BLaER1 treated with 17β-estradiol and CSF1 and Interleukin-3, amounts not matched to agents 10 nM and 100 nM (cell line): ENCODE data around the gene CLEC16A.

Experiments used
- H3K27ac ChIP-seq, 11 experiments: shearing (Covaris generic); formaldehyde crosslinking; 2 replicates each; pipeline ENCODE4 v1.8.1; 2022
- H3K27me3 ChIP-seq, 11 experiments: shearing (Covaris generic); formaldehyde crosslinking; 2 replicates each; pipeline ENCODE4 v1.8.1; 2022
- H3K36me3 ChIP-seq, 11 experiments: shearing (Covaris generic); formaldehyde crosslinking; 2 replicates each; pipeline ENCODE4 v1.8.1; 2022
- H3K4me1 ChIP-seq, 10 experiments: shearing (Covaris generic); formaldehyde crosslinking; 2 replicates each; pipeline ENCODE4 v1.8.1; 2022
- H3K4me2 ChIP-seq, 11 experiments: shearing (Covaris generic); formaldehyde crosslinking; 2 replicates each; pipeline ENCODE4 v1.8.1; 2022
- H3K4me3 ChIP-seq, 10 experiments: shearing (Covaris generic); formaldehyde crosslinking; 2 replicates each; pipeline ENCODE4 v1.8.1; 2022
- H3K9ac ChIP-seq, 11 experiments: shearing (Covaris generic); formaldehyde crosslinking; 2 replicates each; pipeline ENCODE4 v1.8.1; 2022
- H3K9me3 ChIP-seq, 11 experiments: shearing (Covaris generic); formaldehyde crosslinking; replicated peaks in 1 of 11; 2 replicates each; pipeline ENCODE4 v1.8.1; 2022
- H4K20me1 ChIP-seq, 11 experiments: shearing (Covaris generic); formaldehyde crosslinking; 2 replicates each; pipeline ENCODE4 v1.8.1; 2022
- Cebpa-rat ChIP-seq, 11 experiments: shearing (Covaris generic); IDR thresholded peaks; 2 replicates each; pipeline ENCODE4 v1.8.1; 2022

Gene CLEC16A

GRCh38 chr16:11163761-11164261 lies 219.4 kb downstream of the CLEC16A start:
- H3K27ac ChIP-seq: no peak overlapping the region

GRCh38 chr16:11164482-11165270 lies 220.3 kb downstream of the CLEC16A start:
- Histone ChIP-seq H3K9me3 (peaks cover 0 to 9% (median 3%) of the 10 kb centered on the region in 11 experiments; a peak in 7 of 22 replicates), H3K4me1 (peaks cover 2 to 17% (median 4%) of the 10 kb centered on the region in 10 experiments), H3K36me3 (peaks cover 10 to 62% (median 32%) of the 10 kb centered on the region in 11 experiments; a peak in 20 of 22 replicates), H3K27ac (no peak overlapping the region), H3K9ac (no peak overlapping the region), H3K27me3 (no peaks in the 10 kb centered on the region), H3K4me3 (no peak overlapping the region), H4K20me1 (peaks cover 0 to 40% (median 4%) of the 10 kb centered on the region in 11 experiments; a peak in 8 of 22 replicates), H3K4me2 (no peak overlapping the region)
- TF ChIP-seq Cebpa-rat (IDR thresholded peaks at IDR 0.05): no peak

More at GRCh38 chr16:11163761-11164261, 219.4 kb downstream of the CLEC16A start:
- H3K9me3 ChIP-seq: peaks cover 0 to 9% (median 3%) of the 10 kb centered on the region in 11 experiments; a peak in 7 of 22 replicates
- H3K9ac ChIP-seq: no peak overlapping the region
- peaks cover 0 to 39% (median 6%) of the 10 kb centered on the region in 11 experiments; a peak in 8 of 22 replicates for H4K20me1 ChIP-seq
- no peak overlapping the region for H3K4me2 ChIP-seq
- no peak for TF ChIP-seq Cebpa-rat (IDR thresholded peaks at IDR 0.05)
- H3K4me3 ChIP-seq: no peak overlapping the region
- peaks cover 0 to 10% (median 0%) of the 10 kb centered on the region in 10 experiments; a peak in 4 of 20 replicates for H3K4me1 ChIP-seq
- no peaks in the 10 kb centered on the region for H3K27me3 ChIP-seq
- H3K36me3 ChIP-seq: peaks cover 10 to 58% (median 29%) of the 10 kb centered on the region in 11 experiments; a peak in 20 of 22 replicates

- H3K27me3 ChIP-seq: no peaks in the 10 kb centered on the region
- H3K27ac ChIP-seq: no peak overlapping the region
- no peak for TF ChIP-seq Cebpa-rat (IDR thresholded peaks at IDR 0.05)
- H3K4me3 ChIP-seq: no peak overlapping the region
- no peak overlapping the region for H3K9ac ChIP-seq
- peaks cover 0 to 40% (median 4%) of the 10 kb centered on the region in 11 experiments; a peak in 8 of 22 replicates for H4K20me1 ChIP-seq
- peaks cover 9 to 24% (median 10%) of the 10 kb centered on the region in 10 experiments for H3K4me1 ChIP-seq
- no peak overlapping the region for H3K4me2 ChIP-seq
- peaks cover 0 to 4% (median 1%) of the 10 kb centered on the region in 11 experiments; a peak in 6 of 22 replicates for H3K9me3 ChIP-seq
- H3K36me3 ChIP-seq: peaks cover 10 to 59% (median 32%) of the 10 kb centered on the region in 11 experiments; a peak in 20 of 22 replicates
Observed at GRCh38 chr16:11165349-11165748, 221.0 kb downstream of the CLEC16A start.

GRCh38 chr16:11165894-11166665 lies 221.7 kb downstream of the CLEC16A start:
- Histone ChIP-seq H3K9ac (no peak overlapping the region), H3K4me2 (no peak overlapping the region), H3K36me3 (peaks cover 11 to 54% (median 33%) of the 10 kb centered on the region in 11 experiments; a peak in 19 of 22 replicates), H3K9me3 (no peaks in the 10 kb centered on the region), H3K4me1 (peaks cover 16 to 31% (median 18%) of the 10 kb centered on the region in 10 experiments), H3K4me3 (no peak overlapping the region), H4K20me1 (peaks cover 0 to 47% (median 5%) of the 10 kb centered on the region in 11 experiments; a peak in 8 of 22 replicates), H3K27ac (no peak overlapping the region), H3K27me3 (no peaks in the 10 kb centered on the region)
- TF ChIP-seq Cebpa-rat (IDR thresholded peaks at IDR 0.05): no peak

GRCh38 chr16:11167581-11167980 lies 223.2 kb downstream of the CLEC16A start:
- Histone ChIP-seq H3K9me3 (no peaks in the 10 kb centered on the region), H3K4me2 (0 out of 22 replicates have a peak overlapping the region, but pooled peaks of 1 of the 11 experiments have one; percentile 2), H3K4me1 (peaks cover 14 to 46% (median 23%) of the 10 kb centered on the region in 10 experiments), H3K27ac (no peak overlapping the region), H3K27me3 (no peaks in the 10 kb centered on the region), H3K9ac (no peak overlapping the region), H3K36me3 (peaks cover 12 to 54% (median 34%) of the 10 kb centered on the region in 11 experiments; a peak in 19 of 22 replicates), H3K4me3 (no peak overlapping the region), H4K20me1 (peaks cover 0 to 48% (median 1%) of the 10 kb centered on the region in 11 experiments; a peak in 8 of 22 replicates)
- TF ChIP-seq Cebpa-rat (IDR thresholded peaks at IDR 0.05): no peak

GRCh38 chr16:11168386-11169051 lies 224.2 kb downstream of the CLEC16A start:
- H3K4me3 ChIP-seq: no peak overlapping the region
- H3K9me3 ChIP-seq: no peaks in the 10 kb centered on the region
- H3K4me1 ChIP-seq: peaks cover 14 to 46% (median 23%) of the 10 kb centered on the region in 10 experiments
- no peaks in the 10 kb centered on the region for H3K27me3 ChIP-seq
- peaks cover 12 to 63% (median 38%) of the 10 kb centered on the region in 11 experiments; a peak in 19 of 22 replicates for H3K36me3 ChIP-seq
- peaks cover 0 to 40% (median 0%) of the 10 kb centered on the region in 11 experiments; a peak in 7 of 22 replicates for H4K20me1 ChIP-seq
- no peak overlapping the region for H3K27ac ChIP-seq
- no peak overlapping the region for H3K9ac ChIP-seq
- no peak overlapping the region for H3K4me2 ChIP-seq
- no peak for TF ChIP-seq Cebpa-rat (IDR thresholded peaks at IDR 0.05)

- H3K9ac ChIP-seq: peak overlapping the region in 4 of 11 experiments; percentile 6 to 36 (median 23); a peak in 2 of 22 replicates
- peaks cover 0 to 29% (median 0%) of the 10 kb centered on the region in 11 experiments; a peak in 6 of 22 replicates for H4K20me1 ChIP-seq
- no peak overlapping the region for H3K27ac ChIP-seq
- H3K36me3 ChIP-seq: peaks cover 12 to 66% (median 47%) of the 10 kb centered on the region in 11 experiments; a peak in 19 of 22 replicates
- no peak overlapping the region for H3K4me3 ChIP-seq
- peak overlapping the region; percentile 35 to 88 (median 67); a peak in 21 of 22 replicates for H3K4me2 ChIP-seq
- TF ChIP-seq Cebpa-rat (IDR thresholded peaks at IDR 0.05): no peak
- peaks cover 15 to 46% (median 23%) of the 10 kb centered on the region in 10 experiments for H3K4me1 ChIP-seq
- no peaks in the 10 kb centered on the region for H3K9me3 ChIP-seq
- H3K27me3 ChIP-seq: no peaks in the 10 kb centered on the region
Observed at GRCh38 chr16:11169641-11170040, 225.3 kb downstream of the CLEC16A start.

GRCh38 chr16:11170201-11170600 lies 225.8 kb downstream of the CLEC16A start:
- TF ChIP-seq Cebpa-rat (IDR thresholded peaks at IDR 0.05): no peak
- Histone ChIP-seq H3K9ac (peak overlapping the region in 4 of 11 experiments; percentile 13 to 36 (median 32); a peak in 3 of 22 replicates), H3K4me2 (peak overlapping the region; percentile 35 to 88 (median 67)), H3K27ac (no peak overlapping the region; a peak in 1 of 22 replicates), H3K36me3 (peaks cover 12 to 63% (median 47%) of the 10 kb centered on the region in 11 experiments; a peak in 19 of 22 replicates), H4K20me1 (peaks cover 0 to 27% (median 0%) of the 10 kb centered on the region in 11 experiments; a peak in 5 of 22 replicates), H3K27me3 (no peaks in the 10 kb centered on the region), H3K9me3 (no peaks in the 10 kb centered on the region), H3K4me1 (peaks cover 20 to 52% (median 27%) of the 10 kb centered on the region in 10 experiments), H3K4me3 (no peak overlapping the region)
